Measurements from ENCODE around the gene CORO2B. TPM values are rescaled to one million over a fixed set of nuclear protein-coding genes. Genes with fewer than 3 reads are reported as not detected.

CORO2B gene
- total and polyA plus RNA-seq, 11 donors, result 3.0 to 9.1 (median 5.0) TPM

DNA sequence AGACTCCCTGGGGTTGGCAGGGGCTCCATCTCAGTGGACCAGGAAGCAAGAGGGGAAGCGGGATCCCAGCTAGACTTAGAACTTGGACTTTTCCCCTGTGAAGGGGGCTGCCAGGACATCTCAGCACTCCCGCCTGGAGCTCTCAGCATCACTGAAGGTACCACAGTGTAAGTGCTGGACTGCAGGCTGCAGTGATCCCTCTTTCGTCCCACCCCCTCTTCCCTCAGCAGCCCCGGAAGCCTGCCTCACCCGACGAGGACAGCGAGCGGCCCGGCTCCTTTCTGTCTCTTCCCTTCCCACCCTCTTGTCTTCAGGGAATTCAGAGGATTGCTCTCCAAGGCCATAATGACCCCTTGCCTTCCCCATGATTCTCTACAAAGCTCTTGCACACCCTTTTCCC lies 147.5 kb downstream of the CORO2B start:
- Histone ChIP-seq H3K36me3 (peaks cover 0 to 4% (median 0%) of the 10 kb centered on the region in 9 donors), H3K9me3 (no peaks in the 10 kb centered on the region), H3K27me3 (no peaks in the 10 kb centered on the region), H3K4me3 (peak overlapping the region in 1 of 12 donors; percentile 11), H3K4me1 (peaks cover 0 to 50% (median 32%) of the 10 kb centered on the region in 12 donors), H3K27ac (peak overlapping the region; percentile 26 to 83 (median 70))
- TF ChIP-seq, protein P1, sequence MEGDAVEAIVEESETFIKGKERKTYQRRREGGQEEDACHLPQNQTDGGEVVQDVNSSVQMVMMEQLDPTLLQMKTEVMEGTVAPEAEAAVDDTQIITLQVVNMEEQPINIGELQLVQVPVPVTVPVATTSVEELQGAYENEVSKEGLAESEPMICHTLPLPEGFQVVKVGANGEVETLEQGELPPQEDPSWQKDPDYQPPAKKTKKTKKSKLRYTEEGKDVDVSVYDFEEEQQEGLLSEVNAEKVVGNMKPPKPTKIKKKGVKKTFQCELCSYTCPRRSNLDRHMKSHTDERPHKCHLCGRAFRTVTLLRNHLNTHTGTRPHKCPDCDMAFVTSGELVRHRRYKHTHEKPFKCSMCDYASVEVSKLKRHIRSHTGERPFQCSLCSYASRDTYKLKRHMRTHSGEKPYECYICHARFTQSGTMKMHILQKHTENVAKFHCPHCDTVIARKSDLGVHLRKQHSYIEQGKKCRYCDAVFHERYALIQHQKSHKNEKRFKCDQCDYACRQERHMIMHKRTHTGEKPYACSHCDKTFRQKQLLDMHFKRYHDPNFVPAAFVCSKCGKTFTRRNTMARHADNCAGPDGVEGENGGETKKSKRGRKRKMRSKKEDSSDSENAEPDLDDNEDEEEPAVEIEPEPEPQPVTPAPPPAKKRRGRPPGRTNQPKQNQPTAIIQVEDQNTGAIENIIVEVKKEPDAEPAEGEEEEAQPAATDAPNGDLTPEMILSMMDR (IDR thresholded peaks at IDR 0.05), result no peak
- TF ChIP-seq POLR2A (IDR thresholded peaks at IDR 0.05), result no peak
- whole genome bisulfite sequencing, 4 donors, result 52 to 65% (median 58%) methylated on average over 8 to 9 of the region's 9 CpGs
- intact Hi-C loops (cut with DNase I), result loop anchor here in 1 of 10 donors (2.0 kb wide), 1 partner anchor 19 kb away; no protein-coding TSS in a partner anchor
- DNase-seq (no peak), ATAC-seq (no peak)

- H3K27me3 ChIP-seq, result no peaks in the 10 kb centered on the region
- 2 to 16% (median 10%) methylated on average over 6 to 8 of the region's 8 CpGs for WGBS, 4 donors
- TF ChIP-seq, protein P1 (IDR thresholded peaks at IDR 0.05), result no peak
- no peak for TF ChIP-seq POLR2A (IDR thresholded peaks at IDR 0.05)
- H3K4me3 ChIP-seq, result peak overlapping the region in 1 of 12 donors; percentile 3
- H3K9me3 ChIP-seq, result no peaks in the 10 kb centered on the region
- intact Hi-C loops (cut with DNase I), result loop anchor here (1.0 to 10.0 kb wide), 13 partner anchors 47 to 175 kb away; partner anchors contain the start of genes ANP32A (in 4 of the 10) and CORO2B (in 1 of the 10)
- H3K36me3 ChIP-seq, result no peaks in the 10 kb centered on the region
- DNase-seq (peak in 4 of 5 donors; percentile 48 to 72 (median 62)), ATAC-seq (peak; percentile 69 to 84 (median 76))
- H3K27ac ChIP-seq, result peak overlapping the region; percentile 19 to 86 (median 72)
- peaks cover 3 to 79% (median 50%) of the 10 kb centered on the region in 12 donors for H3K4me1 ChIP-seq
Measured at GRCh38 chr15:68729789-68730411, 151.1 kb downstream of the CORO2B start.

DNA sequence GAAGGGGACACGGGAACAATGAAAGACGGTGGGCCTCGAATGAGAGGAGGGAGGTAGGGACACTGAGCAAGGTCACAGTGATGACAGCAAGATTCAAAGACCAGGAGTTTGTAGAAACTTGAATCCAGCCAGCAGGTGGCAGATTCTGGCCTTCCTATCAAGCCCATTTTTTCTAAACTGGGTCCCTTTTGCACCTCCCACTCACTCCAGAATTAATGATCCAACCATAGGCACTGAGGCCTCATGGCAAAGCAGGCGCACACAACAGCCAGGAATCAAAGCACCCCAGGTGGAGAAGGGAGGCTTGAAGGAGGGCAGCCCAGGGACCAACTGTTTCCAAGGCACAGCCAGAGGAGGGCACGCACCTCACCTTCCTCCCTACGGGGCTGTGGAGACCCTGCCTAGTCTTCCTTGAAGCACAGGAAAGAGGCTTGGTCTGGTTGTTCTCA lies 151.7 kb downstream of the CORO2B start:
- peak overlapping the region; percentile 19 to 86 (median 72) for H3K27ac ChIP-seq
- TF ChIP-seq, protein P1 (IDR thresholded peaks at IDR 0.05), result peak; percentile 13 to 76 (median 58)
- no peak for TF ChIP-seq POLR2A (IDR thresholded peaks at IDR 0.05)
- H3K4me3 ChIP-seq, result peak overlapping the region in 1 of 12 donors; percentile 3
- ATAC-seq, result peak; percentile 32 to 59 (median 46)
- peak in 4 of 5 donors; percentile 43 to 62 (median 58) for DNase-seq
- H3K9me3 ChIP-seq, result no peaks in the 10 kb centered on the region
- no peaks in the 10 kb centered on the region for H3K36me3 ChIP-seq
- no peaks in the 10 kb centered on the region for H3K27me3 ChIP-seq
- intact Hi-C loops (cut with DNase I), result loop anchor here (1.0 to 10.0 kb wide), 13 partner anchors 47 to 176 kb away; partner anchors contain the start of genes ANP32A (in 4 of the 10) and CORO2B (in 1 of the 10)
- peaks cover 3 to 79% (median 49%) of the 10 kb centered on the region in 12 donors for H3K4me1 ChIP-seq
- 28 to 45% (median 30%) methylated on average over 5 to 6 of the region's 6 CpGs for WGBS, 4 donors
